HG03045 (cell line): Measurements from ENCODE around the gene CHST11.
"Not testable (repeated sequence)": the region's sequence is repeated elsewhere in the genome, so short reads cannot be mapped to it uniquely, and the experiment has no call there.

Experiments used
- ATAC-seq: cut with Tn5 transposase; IDR thresholded peaks from one replicate; pipeline ENCODE4 v1.9.1; 2021; ENCODE audit warnings: mild to moderate bottlenecking, moderate library complexity; ENCODE audit not compliant: unreplicated experiment

Gene CHST11

DNA sequence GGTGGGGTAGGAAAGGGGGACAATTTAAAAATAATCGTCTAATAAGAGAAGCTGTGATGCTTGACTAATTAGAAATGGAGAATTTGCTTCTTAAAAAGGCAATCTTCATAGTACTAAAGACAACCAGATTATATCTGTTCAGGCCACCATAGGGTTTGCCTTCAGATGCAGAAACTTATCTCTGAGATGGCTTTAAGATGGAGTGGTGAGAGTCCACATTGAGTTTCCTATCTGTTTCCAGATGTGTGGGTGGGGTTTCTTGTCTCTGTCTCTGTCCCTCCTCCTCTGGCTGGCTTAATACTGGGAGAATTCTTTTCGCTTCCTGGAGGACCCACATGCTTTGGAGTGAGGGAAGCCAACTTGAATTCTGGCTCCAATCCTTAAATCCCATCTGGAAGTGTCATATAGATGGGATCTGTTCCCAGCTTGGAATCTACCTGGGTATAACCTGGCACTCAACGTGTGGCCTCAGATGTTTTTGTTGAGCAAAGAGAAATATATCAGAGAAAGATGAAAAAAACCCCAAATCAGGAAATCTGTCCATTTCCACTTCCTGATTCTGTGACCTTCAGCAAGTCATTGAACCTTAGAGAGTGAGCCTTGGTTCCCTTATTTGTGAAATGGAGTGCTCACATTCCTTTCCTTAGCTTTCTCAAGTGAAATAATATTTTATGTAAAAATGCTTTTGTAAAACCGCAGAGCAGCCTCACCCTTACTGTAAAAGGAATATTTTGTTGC lies 66.4 kb downstream of the CHST11 start:
- no peak for ATAC-seq

GRCh38 chr12:104524034-104524832 lies 67.5 kb downstream of the CHST11 start:
- no peak for ATAC-seq

DNA sequence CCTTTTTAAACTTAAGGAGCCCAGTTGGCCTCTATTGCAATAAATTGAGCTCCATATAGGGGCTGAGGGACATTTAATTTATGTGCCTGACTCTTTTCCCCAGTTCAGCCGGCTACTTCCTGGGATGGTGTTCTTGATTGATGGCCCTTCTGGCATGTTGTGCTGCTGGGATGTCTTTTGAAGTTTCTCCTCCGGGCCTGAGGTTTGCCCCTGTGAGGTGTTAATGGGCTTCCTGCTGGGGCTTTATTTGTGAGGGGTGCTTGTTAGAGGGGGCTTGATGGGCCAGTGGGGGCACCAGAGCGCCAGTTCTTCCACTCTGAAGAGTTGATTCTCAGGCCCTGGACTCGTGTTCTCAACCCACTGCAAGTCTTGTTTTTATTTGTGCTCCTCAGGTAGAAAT lies 69.6 kb downstream of the CHST11 start:
- no peak for ATAC-seq

DNA sequence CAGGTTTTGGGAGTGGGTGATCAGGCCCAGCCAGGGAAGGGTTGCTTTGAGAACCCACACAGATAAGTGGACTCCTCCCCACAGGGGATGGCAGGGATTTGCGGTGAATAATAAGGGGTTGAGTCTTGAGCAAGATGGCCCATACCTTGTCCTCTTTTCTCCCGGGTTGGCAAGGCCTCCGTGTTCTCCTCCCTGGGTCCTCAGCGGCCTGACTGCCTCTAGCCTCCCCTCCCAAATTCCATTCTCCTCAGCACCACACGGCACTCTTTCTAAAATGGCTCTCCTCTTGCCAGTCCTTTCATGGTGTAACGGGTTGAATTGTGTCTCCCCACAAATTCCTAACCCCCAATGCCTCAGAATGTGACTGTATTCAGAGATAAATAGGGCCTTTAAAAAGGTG lies 70.0 kb downstream of the CHST11 start:
- no peak for ATAC-seq

- not testable (repeated sequence) for ATAC-seq
These were observed 70.9 kb downstream of the CHST11 start for GRCh38 chr12:104527653-104528052.

- ATAC-seq: no peak
These were observed 72.6 kb downstream of the CHST11 start for GRCh38 chr12:104529130-104529874.

GRCh38 chr12:104532636-104533035 lies 75.9 kb downstream of the CHST11 start:
- ATAC-seq: no peak

GRCh38 chr12:104533134-104533533 lies 76.4 kb downstream of the CHST11 start:
- ATAC-seq: no peak

- ATAC-seq: no peak
These were observed 77.6 kb downstream of the CHST11 start for GRCh38 chr12:104534162-104534856.

DNA sequence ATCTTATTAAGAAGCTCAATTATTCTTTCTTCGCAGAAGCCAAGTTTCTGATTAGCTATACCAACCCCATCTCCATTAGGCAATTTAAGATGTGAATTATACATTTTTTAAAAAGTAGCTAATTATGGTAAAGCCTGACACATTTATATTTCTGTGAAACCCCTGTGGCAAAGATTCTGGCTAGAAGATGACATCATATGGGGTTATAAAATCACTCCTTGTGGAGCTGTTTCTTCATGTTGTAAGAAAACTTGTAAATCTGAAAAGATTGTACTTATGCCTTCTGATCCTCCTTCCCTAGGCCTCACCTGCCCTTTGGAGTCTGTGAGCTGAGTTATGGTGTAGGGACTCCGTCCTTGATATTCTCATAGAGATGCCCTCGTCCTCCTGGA lies 78.1 kb downstream of the CHST11 start:
- ATAC-seq: no peak

DNA sequence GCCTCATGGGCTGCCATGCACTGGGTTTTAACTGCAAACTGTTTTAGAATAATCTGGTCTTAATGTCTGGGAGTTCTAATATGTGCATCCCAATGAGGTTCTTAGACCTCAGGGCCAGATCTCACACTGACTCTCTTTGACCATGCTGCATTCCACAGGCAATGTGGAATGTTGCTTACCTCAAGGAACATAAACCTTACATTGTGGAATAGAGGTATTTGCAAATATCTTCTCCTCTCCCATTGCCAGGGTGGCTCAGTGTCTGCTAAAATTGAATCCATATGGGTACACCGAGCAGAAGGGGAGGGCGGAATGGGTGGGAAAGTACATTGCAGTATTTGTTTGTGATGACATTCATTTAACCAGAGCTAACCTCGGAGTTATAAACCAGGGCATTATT lies 78.6 kb downstream of the CHST11 start:
- ATAC-seq: no peak

GRCh38 chr12:104536841-104537240 lies 80.1 kb downstream of the CHST11 start:
- ATAC-seq: no peak

GRCh38 chr12:104538056-104538455 lies 81.3 kb downstream of the CHST11 start:
- ATAC-seq: no peak

- no peak for ATAC-seq
These were observed 82.2 kb downstream of the CHST11 start for GRCh38 chr12:104538891-104539462.

DNA sequence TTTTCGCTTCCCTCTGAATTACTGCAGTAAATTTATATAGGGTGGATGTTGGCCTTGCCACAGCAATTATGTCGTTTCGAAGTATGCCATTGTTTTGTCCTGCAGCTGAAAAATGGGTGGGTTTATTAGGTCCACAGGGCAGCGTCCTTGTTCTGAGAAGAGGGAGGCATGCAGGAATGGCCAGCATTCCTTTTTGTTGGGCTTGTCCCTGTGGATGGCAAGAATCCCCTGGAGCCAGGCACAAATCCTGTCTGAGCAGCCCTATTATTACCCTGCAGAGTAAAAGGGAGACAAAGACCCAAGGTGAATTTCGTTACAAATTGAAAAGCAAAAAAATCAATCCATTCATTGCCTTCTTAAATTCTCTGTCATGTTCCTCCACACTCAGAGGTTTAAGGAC lies 88.1 kb downstream of the CHST11 start:
- no peak for ATAC-seq

GRCh38 chr12:104546575-104546974 lies 89.8 kb downstream of the CHST11 start:
- no peak for ATAC-seq

DNA sequence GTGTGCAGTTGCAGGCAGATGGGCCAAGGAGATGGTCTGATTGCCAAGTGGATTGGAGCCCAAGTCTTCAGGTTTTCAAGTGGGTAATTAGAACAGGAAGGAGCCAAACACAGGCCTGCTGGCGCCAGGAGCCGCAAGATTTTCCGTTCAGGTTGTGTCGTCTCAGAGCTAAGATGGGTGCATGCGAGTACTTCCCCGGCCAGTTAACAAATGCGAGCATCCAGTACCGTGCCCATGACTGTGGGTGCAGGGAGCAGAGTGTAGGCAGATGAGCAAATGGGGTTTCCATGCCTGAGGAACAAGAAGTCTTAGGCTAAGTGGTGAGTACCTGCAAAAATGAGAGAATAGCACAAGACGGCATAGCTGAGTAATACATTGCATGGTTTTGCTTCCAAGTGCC lies 90.5 kb downstream of the CHST11 start:
- no peak for ATAC-seq

- ATAC-seq: no peak
These were observed 93.2 kb downstream of the CHST11 start for GRCh38 chr12:104549815-104550480.

DNA sequence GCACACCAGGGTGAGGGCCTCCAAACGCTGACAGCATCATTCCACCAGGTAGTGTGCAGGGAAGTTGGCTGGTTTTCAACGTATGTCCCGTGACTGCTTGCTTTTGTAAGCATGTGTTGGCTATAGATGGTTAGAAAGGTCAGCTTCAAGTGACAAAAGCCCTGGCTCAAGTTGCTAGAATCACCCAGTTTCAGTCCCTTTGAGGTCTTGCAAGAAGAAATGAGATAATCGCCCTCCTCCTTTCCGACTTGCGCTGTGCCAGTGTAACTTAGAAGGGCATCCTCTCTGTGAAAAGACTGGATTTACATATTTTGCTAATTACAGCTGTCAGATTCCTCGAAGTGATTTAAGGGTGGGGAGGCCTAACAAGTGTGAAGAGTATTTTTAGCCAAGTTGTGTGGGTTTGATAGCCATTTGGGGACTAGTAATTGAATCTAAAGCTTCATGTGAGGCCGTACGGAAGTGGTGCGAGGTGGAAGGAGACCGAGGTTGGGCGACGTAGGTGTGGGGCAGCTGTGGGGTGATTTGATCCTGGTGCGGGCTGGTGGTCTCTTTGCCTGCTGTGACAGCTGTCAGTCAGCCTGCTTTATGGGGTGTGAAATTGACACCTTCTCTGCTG lies 94.7 kb downstream of the CHST11 start:
- no peak for ATAC-seq

DNA sequence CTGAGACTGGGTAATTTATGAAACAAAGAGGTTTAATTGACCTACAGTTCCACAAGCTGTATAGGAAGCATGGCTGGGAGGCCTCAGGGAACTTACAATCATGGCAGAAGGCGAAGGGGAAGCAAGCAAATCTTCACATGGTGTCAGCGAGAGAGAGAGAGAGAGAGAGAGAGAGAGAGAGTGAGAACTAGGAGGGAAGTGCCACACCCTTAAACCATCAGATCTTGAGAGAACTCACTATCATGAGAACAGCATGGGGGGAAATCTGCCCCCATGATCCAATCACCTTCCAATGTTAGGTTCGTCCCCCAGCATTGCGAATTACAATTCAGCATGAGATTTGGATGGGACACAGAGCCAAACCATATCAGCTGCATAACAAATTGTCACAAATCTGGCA lies 96.7 kb downstream of the CHST11 start:
- no peak for ATAC-seq
